OCI-LY1 (cell line): ENCODE measurements around the gene C22orf31.

Source experiments
- H2AFZ ChIP-seq: fragments of 200-600 bp; sonication (generic), shearing (Covaris generic); 2 replicates; pipeline ENCODE4 v1.6.0; 2014; ENCODE audit warnings: antibody characterized with exemption, mild to moderate bottlenecking, low read length
- H3F3A ChIP-seq: fragments of 200-600 bp; sonication (generic), shearing (Covaris generic); 2 replicates; pipeline ENCODE4 v1.6.0; 2014; ENCODE audit warnings: mild to moderate bottlenecking, antibody characterized with exemption, low read length, moderate library complexity; ENCODE audit not compliant: insufficient read depth
- H3K27ac ChIP-seq: fragments of 200-600 bp; sonication (generic); 2 replicates; pipeline ENCODE4 v1.5.1; 2014; ENCODE audit warnings: low read length, mixed run types, mild to moderate bottlenecking, low read depth; ENCODE audit not compliant: poor library complexity, severe bottlenecking
- H3K27me3 ChIP-seq: fragments of 200-600 bp; sonication (generic); 2 replicates; pipeline ENCODE4 v1.6.0; 2014; ENCODE audit warnings: antibody characterized with exemption, mild to moderate bottlenecking, low read length, moderate library complexity; ENCODE audit not compliant: insufficient read depth
- H3K36me3 ChIP-seq: fragments of 200-600 bp; sonication (generic); 2 replicates; pipeline ENCODE4 v1.6.1; 2014; ENCODE audit warnings: mild to moderate bottlenecking, antibody characterized with exemption, low read length, moderate library complexity, mixed read lengths; ENCODE audit not compliant: insufficient read depth
- H3K4me1 ChIP-seq: fragments of 200-600 bp; sonication (generic); 2 replicates; pipeline ENCODE4 v1.5.1; 2014; ENCODE audit warnings: mild to moderate bottlenecking, low read length, moderate library complexity; ENCODE audit not compliant: insufficient read depth, severe bottlenecking
- H3K4me2 ChIP-seq: fragments of 200-600 bp; sonication (generic), shearing (Covaris generic); 2 replicates; pipeline ENCODE4 v1.6.1; 2014; ENCODE audit warnings: low read length
- H3K4me3 ChIP-seq: fragments of 200-600 bp; sonication (generic); 2 replicates; pipeline ENCODE4 v1.5.1; 2014; ENCODE audit warnings: low read length, low read depth, mild to moderate bottlenecking, mixed read lengths; ENCODE audit not compliant: poor library complexity, severe bottlenecking
- H3K79me2 ChIP-seq: fragments of 200-600 bp; shearing (Covaris generic); 2 replicates; pipeline ENCODE4 v1.6.1; 2016; ENCODE audit warnings: mixed run types, low read length, mixed read lengths; ENCODE audit not compliant: insufficient read depth
- H3K9ac ChIP-seq: fragments of 200-600 bp; sonication (generic), shearing (Covaris generic); 2 replicates; pipeline ENCODE4 v1.6.1; 2014; ENCODE audit warnings: mild to moderate bottlenecking, low read length, mixed read lengths
- H3K9me2 ChIP-seq: fragments of 200-600 bp; sonication (generic), shearing (Covaris generic); 2 replicates; pipeline ENCODE4 v1.6.1; 2014; ENCODE audit warnings: low read depth, mild to moderate bottlenecking, low read length, mixed read lengths
- H3K9me3 ChIP-seq: fragments of 200-600 bp; shearing (Covaris generic); 2 replicates; pipeline ENCODE4 v1.6.1; 2014; ENCODE audit warnings: low read length, mixed read lengths
- H4K20me1 ChIP-seq: fragments of 200-600 bp; sonication (generic), shearing (Covaris generic); 2 replicates; pipeline ENCODE4 v1.6.0; 2016; ENCODE audit warnings: mild to moderate bottlenecking, low read length; ENCODE audit not compliant: insufficient read depth
- CTCF ChIP-seq: fragments of 200-600 bp; sonication (generic), shearing (Covaris generic); IDR thresholded peaks from 2 replicates; pipeline ENCODE4 v1.5.1; 2017; ENCODE audit warnings: mild to moderate bottlenecking, antibody characterized with exemption, low read length, moderate library complexity, mixed read lengths
- EZH2 ChIP-seq: fragments of 200-600 bp; sonication (generic), shearing (Covaris generic); IDR thresholded peaks from 2 replicates; pipeline ENCODE4 v1.8.0; 2017; ENCODE audit warnings: borderline replicate concordance, mixed run types, mild to moderate bottlenecking, antibody characterized with exemption, low read length, moderate library complexity, mixed read lengths

The C22orf31 gene

GRCh38 chr22:29032014-29032475 lies 29.6 kb downstream of the C22orf31 start:
- Histone ChIP-seq H3F3A (no peaks in the 10 kb centered on the region), H3K27ac (no peak overlapping the region), H3K9me2 (no peaks in the 10 kb centered on the region), H3K27me3 (peaks cover 5% of the 10 kb centered on the region; the same call in 1 of the 2 replicates), H3K36me3 (no peaks in the 10 kb centered on the region), H3K4me1 (no peaks in the 10 kb centered on the region), H3K4me2 (no peak overlapping the region), H3K9ac (no peak overlapping the region), H4K20me1 (no peaks in the 10 kb centered on the region), H2AFZ (no peak overlapping the region), H3K79me2 (no peaks in the 10 kb centered on the region), H3K4me3 (no peak overlapping the region), H3K9me3 (no peaks in the 10 kb centered on the region)
- TF ChIP-seq EZH2 = no peak

- Histone ChIP-seq H3K4me1 (no peaks in the 10 kb centered on the region), H3K79me2 (no peaks in the 10 kb centered on the region), H3K9ac (no peak overlapping the region), H3K36me3 (no peaks in the 10 kb centered on the region), H3K27me3 (peaks cover 5% of the 10 kb centered on the region; the same call in 1 of the 2 replicates), H3K4me3 (no peak overlapping the region), H4K20me1 (no peaks in the 10 kb centered on the region), H2AFZ (no peak overlapping the region), H3K9me2 (no peaks in the 10 kb centered on the region), H3F3A (no peaks in the 10 kb centered on the region), H3K9me3 (no peaks in the 10 kb centered on the region), H3K27ac (no peak overlapping the region), H3K4me2 (no peak overlapping the region)
- TF ChIP-seq CTCF (no peak), EZH2 (no peak)
Observed at GRCh38 chr22:29031227-29032011, 30.2 kb downstream of the C22orf31 start.

GRCh38 chr22:29030618-29031226 lies 30.9 kb downstream of the C22orf31 start:
- Histone ChIP-seq H3K4me3 (no peak overlapping the region), H3K9me3 (no peaks in the 10 kb centered on the region), H3K9ac (no peak overlapping the region), H3K27me3 (peaks cover 5% of the 10 kb centered on the region; the same call in 1 of the 2 replicates), H3K27ac (no peak overlapping the region), H3K4me1 (no peaks in the 10 kb centered on the region), H3F3A (no peaks in the 10 kb centered on the region), H2AFZ (no peak overlapping the region), H4K20me1 (no peaks in the 10 kb centered on the region), H3K36me3 (no peaks in the 10 kb centered on the region), H3K4me2 (no peak overlapping the region), H3K9me2 (no peaks in the 10 kb centered on the region), H3K79me2 (no peaks in the 10 kb centered on the region)
- TF ChIP-seq CTCF (no peak), EZH2 (no peak)
